Naive thymus-derived CD4-positive, alpha-beta T cell (primary cell): ENCODE results near the gene ABCC5. TPM values are rescaled to one million over a fixed set of nuclear protein-coding genes. Genes with fewer than 3 reads are reported as not detected.
A peak's percentile ranks its signal among the peaks of the same experiment; 100 is the strongest.

ENCODE experiments used
- ATAC-seq: fragments of 150-1000 bp; cut with Tn5 transposase; 2 replicates; pipeline ENCODE4 v1.10.0; 2021; ENCODE audit warnings: mild to moderate bottlenecking, moderate library complexity
- CTCF ChIA-PET: fragments of 350-600 bp; sonication (Branson Sonifier 250); formaldehyde crosslinking; loops from one replicate; lab custom pipeline; 2021; ENCODE audit warnings: antibody characterized with exemption; lab: Charles Lee
- POLR2A ChIA-PET: fragments of 350-600 bp; sonication (Branson Sonifier 250); formaldehyde crosslinking; loops from one replicate; lab custom pipeline; 2021; ENCODE audit warnings: antibody characterized with exemption, inconsistent platforms; lab: Charles Lee
- DNase-seq, 9 donors: peaks; one replicate each; pipeline versions ENCODE4 v3.0.0 to v3.0.0-alpha.2; 2020 to 2022; ENCODE audit warnings: mixed read lengths in 1 of 9
- H3K27ac ChIP-seq: one replicate; pipeline ENCODE4 v1.7.0; 2013; ENCODE audit warnings: mild to moderate bottlenecking, low read depth, low read length, moderate library complexity
- H3K27me3 ChIP-seq, 2 donors: one replicate each; pipeline ENCODE4 v1.7.0; 2013; ENCODE audit warnings: low read length in 2 of 2, mild to moderate bottlenecking in 2 of 2, moderate library complexity in 2 of 2; ENCODE audit not compliant: control insufficient read depth in 2 of 2, insufficient read depth in 2 of 2
- H3K36me3 ChIP-seq, 3 experiments: 1 replicate in 2 of 3; 2 replicates in 1 of 3; pipeline ENCODE4 v1.7.0; 2013; ENCODE audit warnings: low read length in 3 of 3, mild to moderate bottlenecking in 3 of 3, moderate library complexity in 1 of 3; ENCODE audit not compliant: insufficient read depth in 3 of 3, control insufficient read depth in 2 of 3
- H3K4me1 ChIP-seq, 2 donors: one replicate each; pipeline ENCODE4 v1.7.0; 2013; ENCODE audit warnings: low read length in 2 of 2, mild to moderate bottlenecking in 2 of 2, moderate library complexity in 1 of 2; ENCODE audit not compliant: control insufficient read depth in 2 of 2, insufficient read depth in 2 of 2
- H3K4me3 ChIP-seq: 2 replicates; pipeline ENCODE4 v1.7.0; 2013; ENCODE audit warnings: mild to moderate bottlenecking, low read length
- H3K9me3 ChIP-seq, 3 experiments: 1 replicate in 2 of 3; 2 replicates in 1 of 3; pipeline ENCODE4 v1.7.0; 2013; ENCODE audit warnings: low read length in 3 of 3; ENCODE audit not compliant: control insufficient read depth in 2 of 3
- H3K27ac Mint-ChIP-seq, 9 donors: one replicate each; pipeline ENCODE4 v1.8.0; 2020 to 2022; ENCODE audit warnings: mixed read lengths in 9 of 9, mild to moderate bottlenecking in 8 of 9, moderate library complexity in 5 of 9, inconsistent platforms in 2 of 9
- H3K27me3 Mint-ChIP-seq, 5 donors: one replicate each; pipeline ENCODE4 v1.8.0; 2021 to 2022; ENCODE audit warnings: mixed read lengths in 5 of 5, mild to moderate bottlenecking in 1 of 5
- H3K36me3 Mint-ChIP-seq, 5 donors: one replicate each; pipeline ENCODE4 v1.8.0; 2020 to 2022; ENCODE audit warnings: mixed read lengths in 5 of 5, mild to moderate bottlenecking in 3 of 5, inconsistent platforms in 1 of 5
- H3K4me1 Mint-ChIP-seq, 7 donors: one replicate each; pipeline ENCODE4 v1.8.0; 2020 to 2022; ENCODE audit warnings: mixed read lengths in 7 of 7, mild to moderate bottlenecking in 3 of 7, inconsistent platforms in 1 of 7
- H3K4me3 Mint-ChIP-seq, 10 donors: one replicate each; pipeline ENCODE4 v1.8.0; 2020 to 2022; ENCODE audit warnings: mild to moderate bottlenecking in 10 of 10, mixed read lengths in 10 of 10, moderate library complexity in 6 of 10, inconsistent platforms in 2 of 10
- H3K9me3 Mint-ChIP-seq, 11 donors: one replicate each; pipeline ENCODE4 v1.8.0; 2020 to 2022; ENCODE audit warnings: mixed read lengths in 11 of 11, mild to moderate bottlenecking in 4 of 11, inconsistent platforms in 1 of 11, moderate library complexity in 1 of 11
- intact Hi-C, 2 donors: fragments of 100-400 bp; cut with micrococcal nuclease; formaldehyde crosslinking; loops; one replicate each; pipeline ENCODE4 v1.15.1; 2023
- polyA plus RNA-seq, 2 donors: library from polyadenylated mRNA; unstranded; fragments of 300-500 nt; fragmentation: Illumina TruSeq; gene quantifications; one replicate each; pipeline ENCODE4 v1.2.3, GENCODE V29; 2021
- total RNA-seq, 6 experiments: library from RNA in 5 of 6; stranded (reverse) in 5 of 6; gene quantifications; 1 replicate in 5 of 6; 2 replicates in 1 of 6; pipeline ENCODE4 v1.2.3 and lab custom pipeline; 2021 to 2026

The ABCC5 gene
- total and polyA plus RNA-seq, 7 experiments from 2014 or later, result 8.6 to 50.4 (median 24.7) TPM

- no peaks in the 10 kb centered on the region for H3K9me3 Mint-ChIP-seq
- intact Hi-C loops, result no loop called here
- H3K27me3 Mint-ChIP-seq, result no peaks in the 10 kb centered on the region
- ATAC-seq, result no peak
- Histone ChIP-seq H3K27ac (no peak overlapping the region), H3K27me3 (no peaks in the 10 kb centered on the region), H3K9me3 (no peaks in the 10 kb centered on the region), H3K4me3 (no peak overlapping the region), H3K4me1 (no peaks in the 10 kb centered on the region), H3K36me3 (peaks cover 0 to 55% (median 0%) of the 10 kb centered on the region in 3 experiments)
- H3K27ac Mint-ChIP-seq, result peak overlapping the region in 1 of 9 donors; percentile 63
- no peak overlapping the region for H3K4me3 Mint-ChIP-seq
- H3K4me1 Mint-ChIP-seq, result peaks cover 0 to 12% (median 0%) of the 10 kb centered on the region in 7 donors
- POLR2A ChIA-PET, result no interaction called here
- CTCF ChIA-PET, result no interaction called here
- H3K36me3 Mint-ChIP-seq, result peaks cover 3 to 73% (median 35%) of the 10 kb centered on the region in 5 donors
- no peak for DNase-seq
These were observed 33.5 kb downstream of the ABCC5 start for GRCh38 chr3:183984127-183984740.

DNA sequence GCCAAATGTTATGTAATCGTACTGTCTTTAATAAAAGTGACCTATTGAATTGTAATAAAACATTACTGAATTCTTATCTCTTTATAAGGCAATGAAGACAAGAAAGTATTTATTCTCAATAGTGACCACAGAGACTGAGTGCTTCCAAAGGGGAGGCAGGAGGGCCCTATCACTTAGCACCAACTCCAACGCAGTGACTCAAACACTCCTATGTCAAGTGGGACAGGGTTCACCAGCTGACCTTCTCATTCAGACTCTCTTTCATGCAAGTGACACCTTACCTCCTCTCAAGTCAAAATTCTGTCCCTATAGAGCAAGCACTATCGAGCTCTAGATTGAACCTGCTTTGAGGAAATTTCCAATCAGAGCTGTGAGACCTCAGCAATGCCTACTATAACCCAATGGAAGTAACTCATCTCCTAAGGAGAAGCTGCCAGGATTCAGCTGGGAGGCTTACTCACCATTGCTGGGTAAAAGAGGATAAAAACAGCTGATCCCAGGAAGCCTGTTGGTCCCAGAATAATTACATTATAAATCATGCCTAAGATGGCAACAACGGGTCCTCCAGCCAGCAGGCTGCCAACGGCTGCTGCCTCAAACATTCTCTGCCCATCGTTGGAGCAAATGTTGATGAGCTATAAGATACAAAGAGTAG is 35.6 kb downstream of the ABCC5 start:
- Histone ChIP-seq H3K36me3 (peaks cover 0 to 52% (median 0%) of the 10 kb centered on the region in 3 experiments), H3K4me1 (no peaks in the 10 kb centered on the region), H3K27me3 (no peaks in the 10 kb centered on the region), H3K27ac (no peak overlapping the region), H3K9me3 (no peaks in the 10 kb centered on the region), H3K4me3 (no peak overlapping the region)
- Mint-ChIP-seq H3K36me3 (peaks cover 2 to 68% (median 28%) of the 10 kb centered on the region in 5 donors), H3K4me1 (peaks cover 0 to 3% (median 0%) of the 10 kb centered on the region in 7 donors), H3K4me3 (no peak overlapping the region), H3K27ac (no peak overlapping the region), H3K27me3 (no peaks in the 10 kb centered on the region), H3K9me3 (no peaks in the 10 kb centered on the region)
- ChIA-PET CTCF (interaction anchor here (0.6 kb wide), 1 partner anchor 20 kb away, joined by 4 read pairs; no protein-coding TSS in a partner anchor), POLR2A (no interaction called here)
- DNase-seq, result no peak
- no peak for ATAC-seq
- intact Hi-C loops, result no loop called here

GRCh38 chr3:183980403-183980802 is 37.3 kb downstream of the ABCC5 start:
- Histone ChIP-seq H3K9me3 (no peaks in the 10 kb centered on the region), H3K4me3 (no peak overlapping the region), H3K27ac (no peak overlapping the region), H3K4me1 (no peaks in the 10 kb centered on the region), H3K36me3 (peaks cover 0 to 45% (median 0%) of the 10 kb centered on the region in 3 experiments), H3K27me3 (no peaks in the 10 kb centered on the region)
- ChIA-PET CTCF (no interaction called here), POLR2A (no interaction called here)
- H3K4me3 Mint-ChIP-seq, result no peak overlapping the region
- no peaks in the 10 kb centered on the region for H3K9me3 Mint-ChIP-seq
- H3K27ac Mint-ChIP-seq, result no peak overlapping the region
- H3K27me3 Mint-ChIP-seq, result no peaks in the 10 kb centered on the region
- intact Hi-C loops, result no loop called here
- H3K4me1 Mint-ChIP-seq, result peaks cover 0 to 5% (median 0%) of the 10 kb centered on the region in 7 donors
- ATAC-seq (no peak), DNase-seq (no peak)
- H3K36me3 Mint-ChIP-seq, result peaks cover 2 to 70% (median 29%) of the 10 kb centered on the region in 5 donors

- Mint-ChIP-seq H3K36me3 (peaks cover 2 to 46% (median 19%) of the 10 kb centered on the region in 5 donors), H3K27me3 (no peaks in the 10 kb centered on the region), H3K9me3 (no peaks in the 10 kb centered on the region), H3K4me1 (peaks cover 0 to 2% (median 0%) of the 10 kb centered on the region in 7 donors), H3K27ac (no peak overlapping the region), H3K4me3 (no peak overlapping the region)
- H3K36me3 ChIP-seq, result peaks cover 0 to 21% (median 0%) of the 10 kb centered on the region in 3 experiments
- ChIA-PET CTCF (no interaction called here), POLR2A (no interaction called here)
- H3K4me3 ChIP-seq, result no peak overlapping the region
- no peaks in the 10 kb centered on the region for H3K4me1 ChIP-seq
- H3K9me3 ChIP-seq, result no peaks in the 10 kb centered on the region
- intact Hi-C loops, result no loop called here
- no peak overlapping the region for H3K27ac ChIP-seq
- no peak for ATAC-seq
- H3K27me3 ChIP-seq, result no peaks in the 10 kb centered on the region
- DNase-seq, result no peak
These were observed 41.6 kb downstream of the ABCC5 start for GRCh38 chr3:183975981-183976662.

- Histone ChIP-seq H3K4me1 (no peaks in the 10 kb centered on the region), H3K27me3 (no peaks in the 10 kb centered on the region), H3K36me3 (peaks cover 0 to 43% (median 0%) of the 10 kb centered on the region in 3 experiments), H3K27ac (no peak overlapping the region), H3K4me3 (no peak overlapping the region), H3K9me3 (no peaks in the 10 kb centered on the region)
- CTCF ChIA-PET, result no interaction called here
- Mint-ChIP-seq H3K4me3 (no peak overlapping the region), H3K36me3 (peaks cover 0 to 43% (median 9%) of the 10 kb centered on the region in 5 donors), H3K27me3 (no peaks in the 10 kb centered on the region), H3K9me3 (no peaks in the 10 kb centered on the region), H3K4me1 (peaks cover 0 to 2% (median 0%) of the 10 kb centered on the region in 7 donors), H3K27ac (no peak overlapping the region)
- DNase-seq, result no peak
- ATAC-seq, result no peak
- intact Hi-C loops, result no loop called here
- POLR2A ChIA-PET, result no interaction called here
These were observed 48.9 kb downstream of the ABCC5 start for GRCh38 chr3:183968666-183969245.

DNA sequence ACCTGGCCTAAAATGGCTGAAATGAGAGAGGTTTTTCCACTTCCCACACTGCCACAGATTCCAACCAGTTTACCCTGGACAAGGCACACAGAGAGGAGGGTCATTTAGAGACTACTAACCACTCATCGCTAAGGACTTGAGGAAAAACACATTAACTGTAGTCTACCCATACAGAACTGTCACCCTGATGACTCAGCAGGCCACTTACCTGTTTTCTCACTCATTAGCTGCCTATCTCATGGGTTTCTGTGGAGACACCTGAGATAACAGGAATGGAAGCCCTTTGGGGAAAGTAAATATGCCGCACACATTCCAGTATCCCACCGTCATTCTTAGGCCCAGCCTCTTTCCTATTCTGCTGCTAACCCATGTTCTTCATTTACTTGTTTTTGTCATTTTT is 50.0 kb downstream of the ABCC5 start:
- no peak for ATAC-seq
- Histone ChIP-seq H3K27ac (no peak overlapping the region), H3K27me3 (no peaks in the 10 kb centered on the region), H3K4me3 (no peak overlapping the region), H3K36me3 (peaks cover 0 to 50% (median 0%) of the 10 kb centered on the region in 3 experiments), H3K4me1 (no peaks in the 10 kb centered on the region), H3K9me3 (no peaks in the 10 kb centered on the region)
- ChIA-PET CTCF (no interaction called here), POLR2A (no interaction called here)
- Mint-ChIP-seq H3K27me3 (no peaks in the 10 kb centered on the region), H3K9me3 (no peaks in the 10 kb centered on the region), H3K4me3 (no peak overlapping the region), H3K27ac (no peak overlapping the region), H3K4me1 (peaks cover 0 to 2% (median 0%) of the 10 kb centered on the region in 7 donors), H3K36me3 (peaks cover 0 to 41% (median 4%) of the 10 kb centered on the region in 5 donors)
- intact Hi-C loops, result no loop called here
- no peak for DNase-seq
